B cell (primary cell): ENCODE data around the gene BNC2. TPM values are rescaled to one million over a fixed set of nuclear protein-coding genes. Genes with fewer than 3 reads are reported as not detected.

ENCODE experiments used
- ATAC-seq: fragments of 200-7000 bp; cut with Tn5 transposase; one replicate; pipeline ENCODE4 v1.10.0; 2021; ENCODE audit warnings: low read depth, mild to moderate bottlenecking, moderate number of reproducible peaks, moderate library complexity
- CTCF ChIA-PET: fragments of 350-600 bp; sonication (Branson Sonifier 250); formaldehyde crosslinking; loops from one replicate; lab custom pipeline; 2021; ENCODE audit warnings: antibody characterized with exemption, inconsistent platforms; lab: Charles Lee
- POLR2A ChIA-PET: fragments of 350-600 bp; sonication (Branson Sonifier 250); formaldehyde crosslinking; loops from one replicate; lab custom pipeline; 2021; ENCODE audit warnings: antibody characterized with exemption; lab: Charles Lee
- DNase-seq: peaks from one replicate; pipeline ENCODE4 v3.0.0; 2013
- H2AFZ ChIP-seq: 2 replicates; pipeline ENCODE4 v1.6.1; 2012; ENCODE audit warnings: mild to moderate bottlenecking, low read depth, low read length; ENCODE audit not compliant: insufficient read depth, poor library complexity, severe bottlenecking
- H3K27ac ChIP-seq, 2 donors: 1 replicate in 1 of 2; 2 replicates in 1 of 2; pipeline ENCODE4 v1.5.1; 2012 to 2013; ENCODE audit warnings: low read length in 2 of 2, mild to moderate bottlenecking in 2 of 2, moderate library complexity in 1 of 2
- H3K27me3 ChIP-seq, 4 experiments: fragments of 200-600 bp in 1 of 4; sonication (generic) in 1 of 4; replicated peaks in 1 of 4; 1 replicate in 2 of 4; 2 replicates in 2 of 4; pipeline versions ENCODE4 v1.6.1 to v1.7.0; 2013 to 2016; ENCODE audit warnings: low read length in 3 of 4, mild to moderate bottlenecking in 2 of 4, mixed read lengths in 1 of 4, moderate library complexity in 1 of 4; ENCODE audit not compliant: insufficient read depth in 4 of 4, control insufficient read depth in 3 of 4; ENCODE audit errors: control extremely low read depth in 1 of 4
- H3K36me3 ChIP-seq, 2 experiments: replicated peaks in 1 of 2; 1 replicate in 1 of 2; 2 replicates in 1 of 2; pipeline versions ENCODE4 v1.6.1 to v1.7.1; 2013; ENCODE audit warnings: low read length in 1 of 2; ENCODE audit not compliant: insufficient read depth in 2 of 2, control insufficient read depth in 1 of 2; ENCODE audit errors: control extremely low read depth in 1 of 2, extremely low read depth in 1 of 2
- H3K4me1 ChIP-seq, 2 donors: fragments of 200-600 bp in 1 of 2; sonication (generic) in 1 of 2; 1 replicate in 1 of 2; 2 replicates in 1 of 2; pipeline versions ENCODE4 v1.5.1 to v1.6.1; 2013 to 2017; ENCODE audit warnings: low read length in 2 of 2; ENCODE audit not compliant: control insufficient read depth in 2 of 2, insufficient read depth in 2 of 2
- H3K4me2 ChIP-seq: replicated peaks from 2 replicates; pipeline ENCODE3; 2012; ENCODE audit warnings: mild to moderate bottlenecking, low read depth, low read length; ENCODE audit not compliant: poor library complexity, severe bottlenecking
- H3K4me3 ChIP-seq, 5 experiments: fragments of 200-600 bp in 1 of 5; sonication (generic) in 1 of 5; 1 replicate in 3 of 5; 2 replicates in 2 of 5; pipeline versions ENCODE4 v1.5.1 to v1.7.0; 2011 to 2016; ENCODE audit warnings: low read length in 4 of 5, mild to moderate bottlenecking in 4 of 5, low read depth in 2 of 5, control low read depth in 1 of 5, moderate library complexity in 1 of 5; ENCODE audit not compliant: insufficient read depth in 1 of 5; ENCODE audit errors: control extremely low read depth in 1 of 5, extremely low read depth in 1 of 5
- H3K79me2 ChIP-seq: fragments of 200-600 bp; sonication (generic); one replicate; pipeline ENCODE4 v1.6.0; 2016; ENCODE audit warnings: low read length; ENCODE audit not compliant: control insufficient read depth, insufficient read depth
- H3K9ac ChIP-seq: fragments of 200-600 bp; sonication (generic); 2 replicates; pipeline ENCODE4 v1.6.1; 2017; ENCODE audit warnings: mild to moderate bottlenecking, low read length, moderate library complexity
- H3K9me3 ChIP-seq, 3 donors: one replicate each; pipeline versions ENCODE4 v1.6.1 to v1.7.1; 2013; ENCODE audit warnings: low read length in 2 of 3; ENCODE audit not compliant: control insufficient read depth in 2 of 3, insufficient read depth in 1 of 3; ENCODE audit errors: control extremely low read depth in 1 of 3
- H4K20me1 ChIP-seq: 2 replicates; pipeline ENCODE4 v1.6.0; 2012; ENCODE audit warnings: mild to moderate bottlenecking, low read length; ENCODE audit not compliant: insufficient read depth, control insufficient read depth, poor library complexity, severe bottlenecking
- H3K27ac Mint-ChIP-seq: one replicate; pipeline ENCODE4 v1.8.0; 2021; ENCODE audit warnings: mixed read lengths
- H3K27me3 Mint-ChIP-seq: one replicate; pipeline ENCODE4 v1.8.0; 2021; ENCODE audit warnings: mixed read lengths
- H3K4me1 Mint-ChIP-seq: one replicate; pipeline ENCODE4 v1.8.0; 2021; ENCODE audit warnings: mixed read lengths
- H3K4me3 Mint-ChIP-seq: one replicate; pipeline ENCODE4 v1.8.0; 2021; ENCODE audit warnings: mixed read lengths
- H3K9me3 Mint-ChIP-seq: one replicate; pipeline ENCODE4 v1.8.0; 2022; ENCODE audit warnings: mixed read lengths; ENCODE audit not compliant: insufficient read depth
- EZH2 ChIP-seq: IDR thresholded peaks from 2 replicates; pipeline ENCODE4 v1.6.1; 2012; ENCODE audit warnings: borderline replicate concordance, low read depth, mild to moderate bottlenecking, moderate library complexity, low read length; ENCODE audit not compliant: insufficient read depth, poor library complexity, severe bottlenecking
- WGBS: methylation state at CpG from one replicate; pipeline ENCODE4 v1.1.5; 2013; ENCODE audit warnings: missing lambda C conversion rate; ENCODE audit not compliant: insufficient coverage; 5-methylcytosine and 5-hydroxymethylcytosine counted together
- intact Hi-C: fragments of 100-400 bp; cut with micrococcal nuclease; formaldehyde crosslinking; loops from one replicate; pipeline ENCODE4 v1.10.0; 2022
- polyA plus RNA-seq: library from polyadenylated mRNA; depleted of rRNA; stranded (reverse); fragments of >200 nt; gene quantifications from 2 replicates; pipeline ENCODE4 v1.2.3, GENCODE V29; 2012
- total RNA-seq, 2 donors: library from RNA; stranded (reverse); fragments of 120-200 nt in 1 of 2; gene quantifications; 1 replicate in 1 of 2; 2 replicates in 1 of 2; pipeline versions ENCODE4 v1.2.3 to v1.2.4, GENCODE V29; 2013 to 2022
- TF ChIP-seq, protein P1 (sequence below): fragments of 200-600 bp; IDR thresholded peaks from one replicate; pipeline ENCODE4 v1.8.0; 2022; ENCODE audit warnings: antibody characterized with exemption, mild to moderate bottlenecking

Gene BNC2
- total and polyA plus RNA-seq, 2 donors (not counting 1 experiment from before 2014, with no cell fraction given), result 0.01 TPM; not detected in 1

DNA sequence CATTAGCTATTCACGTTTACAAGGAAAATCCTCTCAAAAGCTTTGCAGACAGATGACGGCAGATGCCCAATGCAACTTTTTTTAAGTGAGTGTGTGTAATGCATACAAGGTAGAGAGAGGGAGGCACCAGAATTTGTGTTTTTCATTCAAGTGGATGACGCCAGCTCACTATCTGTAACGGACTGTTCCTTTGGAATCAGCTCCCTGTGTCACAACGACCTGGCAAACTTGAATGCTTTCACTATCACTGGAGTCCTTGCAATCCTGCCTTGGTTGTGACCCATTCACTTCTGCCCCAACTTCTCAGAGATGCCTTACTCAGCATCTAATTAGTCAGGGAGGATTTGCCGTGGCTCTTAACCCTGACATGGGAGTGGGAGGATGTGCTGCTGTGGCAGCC lies 148.5 kb downstream of the BNC2 start:
- no peak overlapping the region for H3K9ac ChIP-seq
- no peak overlapping the region for H3K27ac ChIP-seq
- H3K9me3 ChIP-seq, result no peaks in the 10 kb centered on the region
- Mint-ChIP-seq H3K27ac (no peak overlapping the region), H3K4me3 (no peak overlapping the region), H3K27me3 (peaks cover 12% of the 10 kb centered on the region), H3K9me3 (no peaks in the 10 kb centered on the region), H3K4me1 (no peaks in the 10 kb centered on the region)
- H3K4me3 ChIP-seq, result no peak overlapping the region
- CTCF ChIA-PET, result no interaction called here
- POLR2A ChIA-PET, result no interaction called here
- DNase-seq, result no peak
- no peak for ATAC-seq
- H4K20me1 ChIP-seq, result no peaks in the 10 kb centered on the region
- intact Hi-C loops, result no loop called here
- H3K4me2 ChIP-seq, result no peak overlapping the region
- no peak overlapping the region for H2AFZ ChIP-seq
- no peaks in the 10 kb centered on the region for H3K4me1 ChIP-seq
- no peaks in the 10 kb centered on the region for H3K27me3 ChIP-seq
- WGBS, result 100% methylated on average over 1 of the region's 6 CpGs
- TF ChIP-seq, protein P1, sequence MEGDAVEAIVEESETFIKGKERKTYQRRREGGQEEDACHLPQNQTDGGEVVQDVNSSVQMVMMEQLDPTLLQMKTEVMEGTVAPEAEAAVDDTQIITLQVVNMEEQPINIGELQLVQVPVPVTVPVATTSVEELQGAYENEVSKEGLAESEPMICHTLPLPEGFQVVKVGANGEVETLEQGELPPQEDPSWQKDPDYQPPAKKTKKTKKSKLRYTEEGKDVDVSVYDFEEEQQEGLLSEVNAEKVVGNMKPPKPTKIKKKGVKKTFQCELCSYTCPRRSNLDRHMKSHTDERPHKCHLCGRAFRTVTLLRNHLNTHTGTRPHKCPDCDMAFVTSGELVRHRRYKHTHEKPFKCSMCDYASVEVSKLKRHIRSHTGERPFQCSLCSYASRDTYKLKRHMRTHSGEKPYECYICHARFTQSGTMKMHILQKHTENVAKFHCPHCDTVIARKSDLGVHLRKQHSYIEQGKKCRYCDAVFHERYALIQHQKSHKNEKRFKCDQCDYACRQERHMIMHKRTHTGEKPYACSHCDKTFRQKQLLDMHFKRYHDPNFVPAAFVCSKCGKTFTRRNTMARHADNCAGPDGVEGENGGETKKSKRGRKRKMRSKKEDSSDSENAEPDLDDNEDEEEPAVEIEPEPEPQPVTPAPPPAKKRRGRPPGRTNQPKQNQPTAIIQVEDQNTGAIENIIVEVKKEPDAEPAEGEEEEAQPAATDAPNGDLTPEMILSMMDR, result no peak
- TF ChIP-seq EZH2, result no peak
- H3K79me2 ChIP-seq, result no peaks in the 10 kb centered on the region
- H3K36me3 ChIP-seq, result no peaks in the 10 kb centered on the region

DNA sequence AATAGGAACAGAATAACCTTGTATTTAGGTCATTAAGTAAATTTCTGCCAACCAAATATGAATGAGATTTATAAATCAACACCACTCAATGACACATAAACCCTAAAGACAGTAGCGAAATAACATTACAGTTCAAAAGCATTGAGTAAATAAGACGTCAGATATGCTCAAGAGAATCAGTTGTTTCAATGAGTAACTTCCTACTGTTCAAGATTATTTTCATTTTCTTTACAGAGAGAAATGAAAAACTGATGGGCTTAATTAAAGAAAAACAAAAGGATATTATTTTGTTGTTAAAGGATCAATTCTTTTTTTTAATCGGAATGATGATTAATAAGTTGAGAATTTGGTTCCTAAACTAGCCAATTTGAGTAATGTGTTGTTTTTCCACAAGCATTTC lies 150.1 kb downstream of the BNC2 start:
- Mint-ChIP-seq H3K9me3 (no peaks in the 10 kb centered on the region), H3K27ac (no peak overlapping the region), H3K27me3 (no peaks in the 10 kb centered on the region), H3K4me1 (no peaks in the 10 kb centered on the region), H3K4me3 (no peak overlapping the region)
- Histone ChIP-seq H3K4me2 (no peak overlapping the region), H3K27ac (no peak overlapping the region), H2AFZ (no peak overlapping the region), H3K9me3 (no peaks in the 10 kb centered on the region), H3K9ac (no peak overlapping the region), H3K4me1 (no peaks in the 10 kb centered on the region), H3K27me3 (no peaks in the 10 kb centered on the region), H4K20me1 (no peaks in the 10 kb centered on the region), H3K4me3 (no peak overlapping the region), H3K36me3 (no peaks in the 10 kb centered on the region), H3K79me2 (no peaks in the 10 kb centered on the region)
- intact Hi-C loops, result no loop called here
- ChIA-PET CTCF (no interaction called here), POLR2A (no interaction called here)
- no peak for TF ChIP-seq EZH2
- TF ChIP-seq, protein P1, result no peak
- no CpG with 5 or more reads among the region's 3 CpGs for whole genome bisulfite sequencing
- ATAC-seq, result no peak
- no peak for DNase-seq
